ENCODE results near the gene MEGF11.

- no peak for TF ChIP-seq CTCF (conservative IDR thresholded peaks at IDR 0.05; ENCODE audit: low read depth, low read length)
- TF ChIP-seq EZH2 (IDR thresholded peaks at IDR 0.05; ENCODE audit: low read length, unreplicated experiment): no peak
Observed at GRCh38 chr15:66298803-66299251, 45.3 kb upstream of the MEGF11 start.
